ENCODE measurements around the gene OSBPL3.

OSBPL3 gene

GRCh38 chr7:24827589-24827988 is 152.4 kb downstream of the OSBPL3 start:
- DNase-seq (ENCODE audit: low spot score): no peak

GRCh38 chr7:24827027-24827426 is 153.0 kb downstream of the OSBPL3 start:
- no peak for DNase-seq (ENCODE audit: low spot score)

GRCh38 chr7:24826662-24827020 is 153.3 kb downstream of the OSBPL3 start:
- DNase-seq (ENCODE audit: low spot score): no peak

DNA sequence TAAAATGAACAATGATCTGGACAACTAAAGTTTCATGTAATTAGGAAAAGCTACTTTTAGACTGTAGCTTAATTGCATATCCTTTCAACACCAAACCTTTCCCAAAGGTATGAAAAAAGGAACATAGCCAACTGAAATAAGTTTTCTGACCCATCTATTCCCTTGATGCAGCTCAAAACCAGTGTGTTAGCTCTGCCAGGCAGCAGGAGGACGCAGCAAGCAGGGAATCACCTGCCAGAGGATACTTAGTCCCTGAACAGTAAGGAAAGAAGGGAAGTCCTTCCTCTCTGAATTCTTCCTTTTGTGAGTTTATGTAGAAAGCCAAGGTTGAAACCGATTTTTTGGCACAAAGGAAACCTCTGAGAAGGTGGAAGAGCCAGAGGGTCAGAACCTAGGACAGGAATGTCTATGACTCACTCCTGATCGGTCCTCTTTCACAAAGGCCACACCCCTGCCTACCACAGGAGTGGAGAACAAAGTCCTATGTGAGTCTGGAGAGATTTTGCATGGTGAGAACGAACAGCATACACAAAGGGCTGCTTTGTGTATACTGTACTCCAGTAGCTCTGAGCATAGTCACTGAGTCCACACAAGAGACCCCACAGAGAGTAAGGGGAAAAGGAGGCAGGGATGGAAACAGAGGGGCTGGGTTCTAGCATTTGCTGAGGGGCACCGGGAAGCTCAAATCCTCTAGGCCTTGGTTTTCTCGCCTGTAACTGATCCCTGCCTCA is 153.9 kb downstream of the OSBPL3 start:
- DNase-seq (ENCODE audit: low spot score): no peak

DNA sequence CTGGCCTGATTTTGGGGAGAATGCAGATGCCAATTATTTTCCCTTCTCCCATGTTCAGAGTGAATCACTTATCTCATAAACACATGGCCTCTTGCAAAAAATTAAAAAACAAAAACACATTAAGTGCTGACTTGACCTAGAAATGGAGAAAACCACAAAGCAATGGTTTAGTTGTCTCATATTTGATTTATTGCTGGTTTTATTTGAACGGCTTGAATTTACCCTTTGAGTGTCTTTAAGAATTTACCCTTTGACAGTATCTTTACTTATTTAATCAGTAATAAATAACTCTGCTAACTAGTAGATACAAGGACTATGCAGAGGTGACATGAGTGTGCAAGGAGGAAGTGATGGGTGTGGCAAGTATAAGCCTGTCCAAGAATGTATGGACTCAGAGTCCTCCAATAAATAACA is 154.6 kb downstream of the OSBPL3 start:
- no peak for DNase-seq (ENCODE audit: low spot score)

- DNase-seq (ENCODE audit: low spot score): no peak
Observed at GRCh38 chr7:24824896-24825295, 155.1 kb downstream of the OSBPL3 start.

- DNase-seq (ENCODE audit: low spot score): no peak
Observed at GRCh38 chr7:24824400-24824799, 155.6 kb downstream of the OSBPL3 start.

GRCh38 chr7:24821754-24822054 is 158.3 kb downstream of the OSBPL3 start:
- no peak for DNase-seq (ENCODE audit: low spot score)

DNA sequence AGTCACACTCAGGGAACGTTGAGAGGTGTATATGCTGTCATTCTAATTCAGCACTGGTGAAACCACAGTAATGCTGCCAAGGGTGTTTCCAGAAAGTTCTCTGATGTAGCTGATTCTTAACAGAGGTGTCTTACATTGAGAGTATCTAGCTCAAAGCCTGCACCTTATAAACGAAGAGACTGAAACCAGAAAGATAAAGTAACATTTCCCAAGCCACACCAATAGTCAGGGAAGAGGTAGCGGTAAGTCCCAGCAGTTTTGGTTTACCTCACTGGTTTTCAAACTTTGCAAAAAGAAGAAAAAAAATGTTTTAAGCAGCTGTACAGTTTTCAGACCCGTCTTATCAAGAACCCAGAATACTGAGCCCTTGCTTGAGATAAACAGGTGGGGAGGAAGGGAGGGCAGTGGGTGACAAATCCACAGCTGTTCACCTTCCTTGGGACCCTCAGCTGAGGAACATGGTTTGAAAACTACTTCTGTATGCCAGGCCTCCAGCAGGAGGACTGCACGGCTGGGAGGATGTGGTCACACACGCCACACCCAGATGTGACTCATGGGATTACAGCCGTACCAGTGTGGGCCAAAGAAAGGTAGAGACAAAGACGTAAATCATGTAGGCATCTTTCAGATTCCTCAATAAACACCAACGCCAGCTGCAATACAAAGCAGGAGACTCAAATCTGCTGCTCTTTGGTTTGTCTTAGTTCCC is 158.8 kb downstream of the OSBPL3 start:
- no peak for DNase-seq (ENCODE audit: low spot score)

DNA sequence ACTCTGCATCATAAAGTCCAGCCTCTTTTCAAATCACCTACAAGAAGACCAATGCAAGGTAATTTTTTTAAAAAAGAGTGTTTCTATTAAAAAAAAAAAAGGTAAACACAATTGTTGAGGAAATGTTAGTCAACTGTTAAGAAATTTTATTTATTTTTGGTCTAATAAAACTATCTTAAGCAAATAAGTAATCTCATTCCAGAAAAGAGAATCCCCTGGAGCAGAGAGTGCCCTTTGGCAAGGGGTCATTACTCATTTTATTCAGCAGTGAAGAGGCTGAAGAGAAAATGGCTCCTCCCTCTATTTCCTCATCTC is 159.3 kb downstream of the OSBPL3 start:
- DNase-seq (ENCODE audit: low spot score): no peak

- peak; percentile 79 for DNase-seq (ENCODE audit: low spot score)
Observed at GRCh38 chr7:24819916-24820689, 159.9 kb downstream of the OSBPL3 start.

- DNase-seq (ENCODE audit: low spot score): no peak
Observed at GRCh38 chr7:24817339-24817738, 162.6 kb downstream of the OSBPL3 start.

- no peak for DNase-seq (ENCODE audit: low spot score)
Observed at GRCh38 chr7:24816868-24817267, 163.1 kb downstream of the OSBPL3 start.

DNA sequence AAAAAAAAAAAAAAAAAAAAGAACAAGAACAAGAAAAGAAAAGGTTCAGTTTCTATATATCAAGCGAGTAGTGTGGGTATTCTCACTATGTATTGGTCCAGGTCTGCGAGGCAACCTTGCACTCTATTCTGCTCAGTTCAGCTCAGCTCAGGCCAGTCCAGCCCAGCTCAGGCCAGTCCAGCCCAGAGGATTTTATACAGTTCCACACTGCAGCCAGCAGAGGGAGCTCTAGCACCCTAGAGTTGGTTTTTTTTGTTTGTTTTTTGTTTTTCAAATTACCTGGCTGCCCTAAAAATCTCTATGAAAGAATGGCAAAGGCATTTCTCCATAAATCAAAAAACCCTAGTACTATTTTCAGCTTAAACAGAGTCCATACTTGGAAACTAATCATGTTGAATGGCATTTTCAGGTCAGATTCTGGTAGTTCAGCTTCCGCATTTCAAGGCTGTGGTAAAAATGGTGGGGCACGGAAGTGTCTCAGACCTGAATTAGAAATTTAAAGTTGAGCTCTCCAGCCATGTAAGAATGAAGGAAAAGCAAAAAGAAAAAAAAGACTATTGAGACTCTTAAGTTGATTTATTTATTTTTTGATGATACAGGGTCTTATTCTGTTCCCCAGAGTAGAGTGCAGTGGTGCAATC is 167.6 kb downstream of the OSBPL3 start:
- DNase-seq (ENCODE audit: low spot score): peak; percentile 36

DNA sequence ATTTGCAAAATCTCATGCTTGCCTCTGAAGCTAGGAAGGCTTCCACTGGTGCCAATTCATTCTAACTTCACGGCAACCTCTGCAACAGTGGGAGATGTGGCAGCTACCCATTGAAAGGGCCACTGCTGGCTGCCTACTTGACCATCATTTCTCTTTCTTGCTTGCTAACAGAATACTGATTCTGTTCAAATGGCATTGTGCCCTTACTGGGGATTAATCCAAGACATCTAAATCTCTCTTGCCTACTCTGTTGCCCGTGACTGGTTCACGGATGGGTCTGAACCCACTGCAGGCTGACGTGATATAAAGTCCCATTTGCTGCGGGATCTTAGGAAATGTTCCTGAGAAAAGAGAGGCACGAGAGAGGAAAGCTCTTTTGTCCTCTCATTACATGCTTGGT is 171.5 kb downstream of the OSBPL3 start:
- peak; percentile 22 for DNase-seq (ENCODE audit: low spot score)

GRCh38 chr7:24802300-24802699 is 177.7 kb downstream of the OSBPL3 start:
- no peak for DNase-seq (ENCODE audit: low spot score)

GRCh38 chr7:24801883-24802282 is 178.1 kb downstream of the OSBPL3 start:
- DNase-seq (ENCODE audit: low spot score): no peak

DNA sequence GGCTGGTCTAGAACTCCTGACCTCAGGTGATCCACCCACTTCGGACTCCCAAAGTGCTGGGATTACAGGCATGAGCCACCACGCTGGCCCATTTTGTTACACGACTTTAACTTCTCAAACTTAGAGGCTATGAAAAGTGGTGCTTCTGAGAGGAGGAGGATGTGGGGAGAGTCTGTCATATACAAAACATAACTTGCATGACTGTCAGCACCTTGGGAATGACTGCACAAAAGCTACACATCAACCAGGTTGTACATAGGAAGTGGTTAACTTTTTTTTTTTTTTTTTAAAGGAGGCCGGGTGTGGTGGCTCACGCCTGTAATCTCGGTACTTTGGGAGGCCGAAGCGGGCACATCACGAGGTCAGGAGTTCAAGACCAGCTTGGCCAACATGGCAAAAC is 179.3 kb downstream of the OSBPL3 start:
- DNase-seq (ENCODE audit: low spot score): no peak

DNA sequence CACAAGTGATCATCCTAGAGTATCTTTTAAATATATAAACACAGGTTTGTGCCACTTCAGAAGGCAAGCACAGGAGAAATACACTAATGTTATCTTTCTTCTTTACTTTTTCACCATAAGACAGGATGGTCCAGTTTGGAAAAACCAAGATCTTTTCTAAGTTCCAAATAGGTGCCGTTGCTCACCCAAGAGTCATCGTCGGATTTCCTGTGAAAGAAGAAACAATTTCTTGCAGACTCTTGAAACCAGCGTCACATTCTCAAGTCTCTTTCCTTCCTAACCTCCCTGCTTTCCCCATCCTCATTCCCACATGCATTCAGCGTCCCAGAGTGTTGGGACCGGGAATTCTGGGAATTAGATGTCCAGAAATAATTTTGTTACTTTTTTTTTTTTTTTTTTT is 179.9 kb downstream of the OSBPL3 start:
- no peak for DNase-seq (ENCODE audit: low spot score)

DNA sequence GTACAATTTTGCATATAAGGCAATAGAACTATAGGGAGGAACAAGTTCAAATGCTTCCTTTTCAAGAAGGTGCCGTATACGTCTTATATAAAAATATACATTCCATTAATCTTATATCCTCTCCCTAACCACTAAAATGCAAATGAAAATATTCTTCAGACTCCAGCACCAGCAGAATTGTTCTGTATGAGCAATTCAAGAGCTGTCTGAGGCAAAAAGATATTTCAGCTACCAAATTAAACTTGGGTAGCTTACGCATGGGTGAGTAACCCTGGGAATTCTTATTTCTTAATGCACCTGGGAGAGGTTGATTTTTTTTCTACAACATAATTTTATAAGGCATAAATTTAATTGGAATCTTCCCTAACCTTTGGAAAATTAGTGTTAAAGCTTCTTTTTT is 180.5 kb downstream of the OSBPL3 start:
- DNase-seq (ENCODE audit: low spot score): no peak

- no peak for DNase-seq (ENCODE audit: low spot score)
Observed at GRCh38 chr7:24798261-24798660, 181.7 kb downstream of the OSBPL3 start.

GRCh38 chr7:24797270-24797669 is 182.7 kb downstream of the OSBPL3 start:
- no peak for DNase-seq (ENCODE audit: low spot score)

DNA sequence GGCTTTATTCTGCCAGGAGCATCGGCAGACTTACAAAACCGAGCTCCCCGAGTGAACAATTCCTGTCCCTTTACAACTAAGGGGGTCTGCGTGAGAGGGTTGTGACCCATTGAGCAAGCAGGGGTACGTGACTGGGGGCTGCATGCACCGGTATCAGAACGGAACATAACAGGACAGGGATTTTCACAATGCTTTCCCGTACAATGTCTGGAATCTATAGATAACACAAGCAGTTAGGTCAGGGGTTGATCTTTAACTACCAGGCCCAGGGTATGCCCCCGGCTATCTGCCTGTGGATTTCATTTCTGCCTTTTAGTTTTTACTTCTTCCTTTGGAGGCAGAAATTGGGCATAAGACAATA is 184.6 kb downstream of the OSBPL3 start:
- DNase-seq (ENCODE audit: low spot score): no peak
